Activated CD8-positive, alpha-beta T cell treated with anti-CD3 and anti-CD28 coated beads, Interleukin-2, amount 10 ng/mL, durations not matched to agents 7 days and 5 days (primary cell): ENCODE data around the gene FYN. TPM values are rescaled to one million over a fixed set of nuclear protein-coding genes. Genes with fewer than 3 reads are reported as not detected.

Experiments
- ATAC-seq: fragments of 150-1000 bp; cut with Tn5 transposase; one replicate; pipeline ENCODE4 v1.10.0; 2021; ENCODE audit warnings: moderate library complexity
- CTCF ChIA-PET: fragments of 350-600 bp; sonication (Branson Sonifier 250); formaldehyde crosslinking; loops from one replicate; lab custom pipeline; 2021; ENCODE audit warnings: antibody characterized with exemption; lab: Charles Lee
- POLR2A ChIA-PET: fragments of 350-600 bp; sonication (Branson Sonifier 250); formaldehyde crosslinking; loops from one replicate; lab custom pipeline; 2021; ENCODE audit warnings: antibody characterized with exemption; lab: Charles Lee
- DNase-seq: peaks from one replicate; pipeline ENCODE4 v3.0.0-alpha.2; 2020
- H3K27ac Mint-ChIP-seq: one replicate; pipeline ENCODE4 v1.8.0; 2021; ENCODE audit warnings: mild to moderate bottlenecking, mixed read lengths
- H3K27me3 Mint-ChIP-seq: one replicate; pipeline ENCODE4 v1.8.0; 2021; ENCODE audit warnings: low read depth, mixed read lengths
- H3K36me3 Mint-ChIP-seq: one replicate; pipeline ENCODE4 v1.8.0; 2021; ENCODE audit warnings: low read depth, mixed read lengths
- H3K4me1 Mint-ChIP-seq: one replicate; pipeline ENCODE4 v1.8.0; 2021; ENCODE audit warnings: low read depth, mixed read lengths
- H3K4me3 Mint-ChIP-seq: one replicate; pipeline ENCODE4 v1.8.0; 2021; ENCODE audit warnings: mild to moderate bottlenecking, mixed read lengths
- H3K9me3 Mint-ChIP-seq: one replicate; pipeline ENCODE4 v1.8.0; 2022; ENCODE audit warnings: mixed read lengths; ENCODE audit not compliant: insufficient read depth
- total RNA-seq, 2 experiments: library from RNA; stranded (reverse); gene quantifications; one replicate each; pipeline ENCODE4 v1.2.3, GENCODE V29; 2021

Gene FYN
- total RNA-seq, 2 experiments from 2014 or later = 148 to 154 TPM

DNA sequence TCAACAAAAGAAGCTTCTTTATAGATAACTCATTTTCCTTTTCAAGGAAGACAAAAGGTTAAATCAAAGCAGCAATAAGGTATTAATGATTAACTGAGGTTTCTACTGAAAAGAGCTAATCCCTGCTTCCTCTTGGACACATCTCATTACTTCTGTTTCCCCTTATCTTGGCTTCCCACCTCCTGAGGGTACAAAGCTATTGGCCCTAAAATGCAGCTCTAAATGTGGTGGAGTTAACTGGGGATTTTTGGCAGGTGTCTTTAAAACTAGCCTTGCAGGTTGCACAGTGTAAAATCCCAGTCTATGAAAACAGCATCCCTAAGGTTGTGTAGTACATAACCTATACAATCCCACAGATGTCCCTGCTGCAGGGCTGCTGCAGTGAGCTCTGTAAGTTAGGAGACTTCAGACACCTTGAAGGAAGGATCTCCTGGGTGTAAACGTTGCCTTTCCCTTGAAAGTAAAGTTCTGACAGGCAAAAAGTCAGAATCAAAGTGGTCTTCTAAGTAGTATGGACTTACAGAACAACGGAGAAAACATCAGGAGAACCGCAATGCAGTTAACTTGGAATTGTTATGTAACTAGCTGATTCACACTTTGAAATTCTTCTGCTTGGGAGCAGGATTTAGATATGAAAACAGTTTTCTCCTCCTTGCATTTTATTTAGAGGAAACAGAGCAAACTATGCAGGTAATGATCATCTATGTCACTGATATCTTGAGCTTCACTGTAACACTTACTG, 195.8 kb downstream of the FYN start:
- no peaks in the 10 kb centered on the region for H3K9me3 Mint-ChIP-seq
- H3K27ac Mint-ChIP-seq = no peak overlapping the region
- H3K36me3 Mint-ChIP-seq = peaks cover 52% of the 10 kb centered on the region
- CTCF ChIA-PET = interaction anchor here (1.1 to 1.8 kb wide), 3 partner anchors 351 to 418 kb away, joined by 3 to 7 read pairs (median 3); a partner anchor contains a TSS
- no peak overlapping the region for H3K4me3 Mint-ChIP-seq
- POLR2A ChIA-PET = interaction anchor here (0.6 kb wide), 1 partner anchor 72 kb away, joined by 3 read pairs; no protein-coding TSS in a partner anchor
- H3K4me1 Mint-ChIP-seq = peaks cover 7% of the 10 kb centered on the region
- no peaks in the 10 kb centered on the region for H3K27me3 Mint-ChIP-seq
- ATAC-seq (no peak), DNase-seq (no peak)

DNA sequence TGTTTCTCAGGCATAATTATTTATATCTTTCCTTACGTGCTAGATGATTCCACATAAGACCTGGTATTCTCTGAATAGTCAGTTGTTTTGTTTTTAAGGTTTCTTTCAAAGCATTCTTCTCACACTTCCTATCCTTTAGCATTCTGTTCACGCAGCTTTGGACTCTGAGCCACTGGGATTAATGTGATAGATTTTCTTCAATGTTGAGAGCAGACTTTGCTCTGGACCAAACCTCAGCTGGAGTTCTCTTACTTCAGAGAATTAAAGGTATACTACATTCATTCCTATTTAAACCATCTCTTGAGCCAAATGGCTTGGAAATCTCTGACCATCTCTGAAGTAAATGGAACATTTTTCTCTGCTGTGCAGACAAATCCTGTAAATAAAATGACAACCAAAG, 196.9 kb downstream of the FYN start:
- no peak overlapping the region for H3K4me3 Mint-ChIP-seq
- H3K4me1 Mint-ChIP-seq = peaks cover 6% of the 10 kb centered on the region
- H3K27ac Mint-ChIP-seq = no peak overlapping the region
- POLR2A ChIA-PET = no interaction called here
- no peaks in the 10 kb centered on the region for H3K27me3 Mint-ChIP-seq
- DNase-seq = no peak
- H3K9me3 Mint-ChIP-seq = no peaks in the 10 kb centered on the region
- CTCF ChIA-PET = interaction anchor here (1.1 to 1.8 kb wide), 2 partner anchors 367 to 417 kb away, joined by 3 to 7 read pairs; a partner anchor contains a TSS
- H3K36me3 Mint-ChIP-seq = peaks cover 50% of the 10 kb centered on the region
- no peak for ATAC-seq

DNA sequence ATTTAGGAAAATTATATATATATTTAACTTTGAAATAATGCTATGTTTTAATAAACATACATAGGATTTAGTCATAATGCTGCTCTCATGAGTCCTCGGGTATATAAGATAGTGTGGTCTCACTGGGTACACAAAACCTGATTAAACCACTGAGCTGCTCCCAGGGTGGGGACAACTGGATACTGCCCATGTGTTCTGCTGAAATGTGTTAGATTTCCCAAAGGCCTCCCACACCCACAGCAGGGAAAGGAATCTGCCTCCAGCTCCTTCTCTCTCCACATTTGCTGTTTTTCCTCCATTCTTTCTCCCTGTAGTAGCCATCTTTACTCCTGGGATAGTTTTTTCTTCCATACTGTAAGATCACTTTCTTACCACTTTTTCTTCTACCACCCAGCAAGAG, 198.4 kb downstream of the FYN start:
- Mint-ChIP-seq H3K27me3 (no peaks in the 10 kb centered on the region), H3K4me1 (peaks cover 6% of the 10 kb centered on the region), H3K27ac (peak overlapping the region; percentile 55), H3K4me3 (no peak overlapping the region), H3K9me3 (no peaks in the 10 kb centered on the region), H3K36me3 (peaks cover 53% of the 10 kb centered on the region)
- CTCF ChIA-PET = interaction anchor here (1.4 kb wide), 1 partner anchor 416 kb away, joined by 4 read pairs; a partner anchor contains a TSS
- POLR2A ChIA-PET = no interaction called here
- no peak for ATAC-seq
- DNase-seq = no peak

DNA sequence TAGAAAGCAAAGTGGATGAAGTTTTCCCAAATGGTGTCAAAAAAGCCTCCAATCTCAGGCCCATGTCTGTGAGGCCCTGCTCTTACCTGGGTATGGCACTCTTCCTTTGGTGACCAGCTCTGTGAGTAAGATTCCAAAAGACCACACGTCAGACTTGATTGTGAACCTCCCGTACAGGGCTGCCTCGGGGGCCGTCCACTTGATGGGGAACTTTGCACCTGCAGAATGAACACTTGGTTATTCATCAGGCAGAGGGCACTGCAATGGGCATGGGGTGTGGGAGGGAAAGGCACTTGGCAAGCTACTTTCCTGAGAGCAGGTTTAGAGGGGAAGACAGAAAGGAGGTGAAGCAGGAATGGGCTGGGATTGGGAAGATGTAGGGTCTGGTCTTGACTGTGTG, 198.8 kb downstream of the FYN start:
- POLR2A ChIA-PET = no interaction called here
- H3K27me3 Mint-ChIP-seq = no peaks in the 10 kb centered on the region
- no peaks in the 10 kb centered on the region for H3K9me3 Mint-ChIP-seq
- peaks cover 58% of the 10 kb centered on the region for H3K36me3 Mint-ChIP-seq
- CTCF ChIA-PET = interaction anchor here (1.4 kb wide), 1 partner anchor 416 kb away, joined by 4 read pairs; a partner anchor contains a TSS
- no peak overlapping the region for H3K4me3 Mint-ChIP-seq
- ATAC-seq (no peak), DNase-seq (no peak)
- peak overlapping the region; percentile 16 for H3K27ac Mint-ChIP-seq
- peaks cover 6% of the 10 kb centered on the region for H3K4me1 Mint-ChIP-seq

DNA sequence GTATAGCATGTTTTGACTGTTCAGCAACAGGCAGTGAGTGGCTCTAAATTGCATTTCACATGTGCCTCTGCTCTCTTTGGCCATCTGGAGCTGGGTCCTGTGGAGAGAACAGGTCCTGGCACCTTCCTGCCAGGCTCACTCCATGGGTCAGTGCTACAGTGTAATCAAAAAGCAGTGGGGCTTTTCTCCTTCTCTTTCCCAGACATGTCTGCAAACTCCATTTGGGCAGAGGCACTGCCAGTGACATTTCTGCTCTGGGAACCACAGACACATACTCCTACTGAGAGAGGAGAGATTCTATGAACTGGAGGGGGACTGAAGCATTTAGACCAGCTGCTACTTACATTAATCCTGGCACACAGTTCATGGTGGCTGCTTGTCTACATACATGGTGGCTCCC, 199.3 kb downstream of the FYN start:
- DNase-seq (no peak), ATAC-seq (no peak)
- ChIA-PET POLR2A (no interaction called here), CTCF (interaction anchor here (1.4 kb wide), 1 partner anchor 415 kb away, joined by 4 read pairs; a partner anchor contains a TSS)
- Mint-ChIP-seq H3K27me3 (no peaks in the 10 kb centered on the region), H3K4me1 (peaks cover 6% of the 10 kb centered on the region), H3K9me3 (no peaks in the 10 kb centered on the region), H3K4me3 (no peak overlapping the region), H3K27ac (no peak overlapping the region), H3K36me3 (peaks cover 57% of the 10 kb centered on the region)

DNA sequence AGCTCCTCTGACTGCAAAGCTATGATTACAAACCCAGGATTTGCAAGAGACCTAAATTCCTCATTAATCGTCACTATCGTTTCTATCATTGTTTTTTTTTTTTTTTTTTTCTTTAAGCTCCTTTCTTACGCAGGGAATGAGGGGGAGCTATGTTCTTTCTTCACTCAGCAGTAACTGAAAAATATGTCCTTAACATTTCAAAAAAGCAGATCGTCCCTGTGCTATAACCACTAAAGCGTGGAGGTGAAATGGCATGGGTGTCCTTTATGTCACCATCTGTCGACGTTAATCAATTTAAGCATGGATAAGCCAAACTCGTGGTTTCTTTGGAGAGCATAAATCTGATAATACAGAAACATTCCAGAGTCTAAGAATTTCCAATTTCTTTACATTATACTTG, 199.7 kb downstream of the FYN start:
- no peaks in the 10 kb centered on the region for H3K9me3 Mint-ChIP-seq
- DNase-seq (no peak), ATAC-seq (no peak)
- peaks cover 6% of the 10 kb centered on the region for H3K4me1 Mint-ChIP-seq
- POLR2A ChIA-PET = no interaction called here
- H3K4me3 Mint-ChIP-seq = no peak overlapping the region
- CTCF ChIA-PET = interaction anchor here (2.0 kb wide), 1 partner anchor 414 kb away, joined by 6 read pairs; a partner anchor contains a TSS
- H3K27ac Mint-ChIP-seq = no peak overlapping the region
- no peaks in the 10 kb centered on the region for H3K27me3 Mint-ChIP-seq
- H3K36me3 Mint-ChIP-seq = peaks cover 53% of the 10 kb centered on the region

DNA sequence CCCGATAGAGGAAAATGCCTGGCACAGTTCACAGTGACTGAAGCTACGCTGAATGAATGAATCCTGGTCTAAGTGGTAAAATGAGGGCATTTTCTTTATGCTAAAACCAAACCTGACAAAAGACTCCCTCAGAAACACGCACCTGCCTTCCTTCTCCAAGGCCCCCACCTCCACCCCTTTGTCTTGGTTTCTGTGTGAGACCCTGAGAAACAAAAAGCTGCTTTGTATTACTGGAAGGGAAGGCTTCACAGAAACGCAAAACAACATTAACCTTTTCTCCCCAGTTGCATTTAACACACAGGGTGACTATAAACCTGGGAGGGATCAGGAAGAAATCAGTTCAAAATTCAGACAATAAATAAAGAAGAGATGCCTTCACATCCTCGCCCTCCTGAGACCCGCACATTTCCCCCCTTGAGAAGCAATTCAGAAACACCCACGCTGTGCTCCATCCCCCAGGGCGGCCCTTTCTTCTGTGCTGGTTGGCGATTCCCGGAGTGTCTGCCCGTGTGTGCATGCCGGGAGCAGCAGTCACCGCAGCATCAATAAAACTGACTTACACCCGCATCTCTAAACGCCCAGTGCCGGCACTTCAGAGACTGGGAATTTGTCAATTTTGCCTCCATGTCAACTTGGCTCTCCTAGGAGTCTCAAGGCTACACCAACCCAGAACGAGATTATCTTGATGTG, 200.3 kb downstream of the FYN start:
- CTCF ChIA-PET = interaction anchor here (2.0 kb wide), 1 partner anchor 414 kb away, joined by 6 read pairs; a partner anchor contains a TSS
- POLR2A ChIA-PET = no interaction called here
- peaks cover 52% of the 10 kb centered on the region for H3K36me3 Mint-ChIP-seq

DNA sequence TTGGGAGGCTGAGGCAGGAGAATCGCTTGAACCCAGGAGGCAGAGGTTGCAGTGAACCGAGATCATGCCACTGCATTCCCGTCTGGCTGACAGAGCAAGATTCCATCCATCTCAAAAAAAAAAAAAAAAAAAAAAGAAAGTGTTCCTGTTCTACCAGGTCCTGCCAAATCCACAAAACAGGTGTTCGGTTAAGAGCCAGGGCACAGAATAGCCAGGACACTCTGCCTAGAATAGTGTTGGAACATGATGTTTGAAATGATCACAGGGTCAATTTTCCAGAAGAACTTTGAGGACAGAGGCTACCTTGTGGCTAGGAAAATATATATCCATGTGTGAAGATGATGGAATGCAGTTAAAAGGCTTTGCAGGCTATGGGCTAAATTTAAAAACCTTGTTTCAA, 203.9 kb downstream of the FYN start:
- no peak overlapping the region for H3K4me3 Mint-ChIP-seq
- peaks cover 61% of the 10 kb centered on the region for H3K36me3 Mint-ChIP-seq
- peak overlapping the region; percentile 28 for H3K27ac Mint-ChIP-seq
- ChIA-PET POLR2A (no interaction called here), CTCF (no interaction called here)
- ATAC-seq (no peak), DNase-seq (no peak)
- H3K4me1 Mint-ChIP-seq = no peaks in the 10 kb centered on the region
- no peaks in the 10 kb centered on the region for H3K27me3 Mint-ChIP-seq
- H3K9me3 Mint-ChIP-seq = no peaks in the 10 kb centered on the region

More for the DNA sequence above, 200.3 kb downstream of the FYN start:
- Mint-ChIP-seq H3K27me3 (no peaks in the 10 kb centered on the region), H3K27ac (no peak overlapping the region), H3K4me1 (peaks cover 6% of the 10 kb centered on the region), H3K4me3 (no peak overlapping the region), H3K9me3 (no peaks in the 10 kb centered on the region)
- no peak for ATAC-seq
- DNase-seq = no peak

DNA sequence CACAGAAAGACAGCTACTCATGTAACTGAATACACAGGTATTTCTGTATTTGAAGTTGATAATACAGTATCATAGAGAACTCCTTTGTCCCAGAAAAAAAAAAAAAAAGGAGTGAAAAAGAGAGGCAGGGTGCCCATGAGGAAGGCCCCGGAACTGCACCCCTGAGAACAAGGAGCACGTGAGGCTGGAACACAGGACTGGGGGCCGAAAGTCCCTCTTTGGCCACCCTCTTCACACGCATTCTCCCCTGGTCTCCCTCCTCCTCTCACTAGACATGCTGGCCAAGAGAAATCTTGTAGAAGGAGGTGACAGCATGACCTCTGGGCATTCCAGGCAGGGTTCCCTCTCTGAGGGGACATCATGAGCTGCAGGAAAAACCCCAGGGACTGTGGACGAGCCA, 204.8 kb downstream of the FYN start:
- Mint-ChIP-seq H3K27ac (no peak overlapping the region), H3K36me3 (peaks cover 55% of the 10 kb centered on the region), H3K27me3 (no peaks in the 10 kb centered on the region), H3K4me1 (no peaks in the 10 kb centered on the region), H3K4me3 (no peak overlapping the region), H3K9me3 (no peaks in the 10 kb centered on the region)
- ATAC-seq (no peak), DNase-seq (no peak)
- ChIA-PET CTCF (interaction anchor here (2.3 kb wide), 1 partner anchor 14 kb away, joined by 6 read pairs; no protein-coding TSS in a partner anchor), POLR2A (no interaction called here)

DNA sequence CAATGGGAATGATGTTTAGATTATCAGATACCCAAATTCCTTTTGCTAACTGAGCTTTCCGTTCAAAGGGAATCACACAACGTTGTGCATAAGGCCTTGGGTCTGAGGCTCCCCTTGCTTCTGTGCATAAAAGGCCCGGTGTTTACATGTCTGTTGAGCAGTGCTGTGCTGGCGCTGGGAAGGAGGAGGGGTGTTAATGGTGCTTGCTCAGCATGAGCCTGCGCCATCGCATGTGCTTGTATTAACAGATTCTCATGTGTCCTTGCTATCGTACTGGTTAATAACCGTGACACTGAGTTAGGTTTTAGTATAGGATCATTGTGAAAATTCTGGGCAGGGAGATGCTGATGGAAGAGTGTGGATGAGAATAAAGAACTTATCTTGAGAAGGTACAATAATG, 205.3 kb downstream of the FYN start:
- peaks cover 53% of the 10 kb centered on the region for H3K36me3 Mint-ChIP-seq
- H3K4me1 Mint-ChIP-seq = no peaks in the 10 kb centered on the region
- ChIA-PET CTCF (interaction anchor here (1.0 to 2.3 kb wide), 2 partner anchors 14 to 118 kb away, joined by 3 to 6 read pairs; no protein-coding TSS in a partner anchor), POLR2A (no interaction called here)
- no peaks in the 10 kb centered on the region for H3K27me3 Mint-ChIP-seq
- no peaks in the 10 kb centered on the region for H3K9me3 Mint-ChIP-seq
- DNase-seq (no peak), ATAC-seq (no peak)
- no peak overlapping the region for H3K27ac Mint-ChIP-seq
- H3K4me3 Mint-ChIP-seq = no peak overlapping the region

DNA sequence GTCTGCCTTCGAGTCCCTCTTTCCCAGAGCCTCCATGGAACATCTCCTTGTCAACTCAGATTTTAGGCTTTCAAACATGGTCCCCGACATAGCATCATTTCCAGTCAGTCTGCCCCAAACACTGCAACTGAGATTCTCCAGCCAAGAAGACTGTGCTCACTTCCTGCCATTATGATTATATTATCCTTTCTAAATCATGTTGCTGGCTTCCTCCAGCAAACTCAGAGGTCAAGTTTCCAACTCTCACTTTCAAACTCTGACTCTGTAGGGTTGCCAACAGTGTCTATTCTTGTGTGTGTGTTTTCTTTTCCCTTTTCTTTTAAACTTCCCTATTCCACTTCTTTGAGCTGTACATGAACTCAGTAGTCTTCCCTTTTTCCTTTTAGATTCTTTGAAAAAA, 206.4 kb downstream of the FYN start:
- ATAC-seq (no peak), DNase-seq (no peak)
- H3K36me3 Mint-ChIP-seq = peaks cover 51% of the 10 kb centered on the region
- ChIA-PET CTCF (interaction anchor here (1.0 to 2.3 kb wide), 2 partner anchors 15 to 116 kb away, joined by 3 to 6 read pairs; no protein-coding TSS in a partner anchor), POLR2A (no interaction called here)
- no peak overlapping the region for H3K27ac Mint-ChIP-seq
- H3K27me3 Mint-ChIP-seq = no peaks in the 10 kb centered on the region
- no peak overlapping the region for H3K4me3 Mint-ChIP-seq
- no peaks in the 10 kb centered on the region for H3K9me3 Mint-ChIP-seq
- no peaks in the 10 kb centered on the region for H3K4me1 Mint-ChIP-seq

DNA sequence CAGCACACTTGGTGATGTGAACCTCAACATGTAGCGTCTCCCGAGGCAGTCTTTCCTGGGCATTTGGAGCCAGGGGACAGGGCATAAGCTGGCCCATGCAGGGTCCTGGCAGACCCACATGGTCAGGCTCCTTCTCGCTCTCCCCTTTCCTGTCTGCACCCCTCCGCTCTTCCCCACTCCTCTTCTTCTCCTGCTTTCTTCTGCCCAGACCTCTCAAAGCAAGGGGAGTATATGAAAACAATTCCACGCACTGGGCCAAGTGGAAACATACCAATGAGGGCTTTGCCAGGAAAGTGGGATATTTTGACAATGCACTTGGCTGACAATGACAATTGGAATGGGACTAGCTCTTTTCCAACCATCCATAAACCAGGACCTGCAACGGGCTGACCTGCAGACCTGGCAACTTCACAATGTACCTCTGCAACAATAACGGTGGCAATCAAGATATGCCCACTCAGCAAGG, 208.7 kb downstream of the FYN start:
- ChIA-PET POLR2A (no interaction called here), CTCF (no interaction called here)
- H3K9me3 Mint-ChIP-seq = no peaks in the 10 kb centered on the region
- DNase-seq (no peak), ATAC-seq (no peak)
- peaks cover 44% of the 10 kb centered on the region for H3K36me3 Mint-ChIP-seq
- H3K27me3 Mint-ChIP-seq = no peaks in the 10 kb centered on the region
- H3K4me3 Mint-ChIP-seq = no peak overlapping the region
- H3K27ac Mint-ChIP-seq = no peak overlapping the region
- H3K4me1 Mint-ChIP-seq = no peaks in the 10 kb centered on the region
